ENCODE data around the gene DMXL2.

DNA sequence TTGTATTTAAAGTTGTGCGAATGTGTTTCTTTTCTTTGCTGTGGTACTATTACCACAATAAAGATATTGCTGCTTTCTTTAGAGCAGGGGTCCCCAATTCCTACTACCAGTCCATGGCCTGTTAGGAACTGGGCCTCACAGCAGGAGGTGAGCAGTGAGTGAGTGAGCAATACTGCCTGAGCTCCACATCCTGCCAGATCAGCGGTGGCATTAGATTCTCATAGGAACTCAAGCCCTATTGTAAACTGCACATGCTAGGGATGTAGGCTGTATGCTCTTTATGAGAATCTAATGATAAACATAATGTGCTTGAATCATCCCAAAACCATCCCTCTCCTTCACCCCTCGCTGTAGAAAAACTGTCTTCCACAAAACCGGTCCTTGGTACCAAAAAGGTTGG is 41.6 kb downstream of the DMXL2 start:
- TF ChIP-seq, protein P1, sequence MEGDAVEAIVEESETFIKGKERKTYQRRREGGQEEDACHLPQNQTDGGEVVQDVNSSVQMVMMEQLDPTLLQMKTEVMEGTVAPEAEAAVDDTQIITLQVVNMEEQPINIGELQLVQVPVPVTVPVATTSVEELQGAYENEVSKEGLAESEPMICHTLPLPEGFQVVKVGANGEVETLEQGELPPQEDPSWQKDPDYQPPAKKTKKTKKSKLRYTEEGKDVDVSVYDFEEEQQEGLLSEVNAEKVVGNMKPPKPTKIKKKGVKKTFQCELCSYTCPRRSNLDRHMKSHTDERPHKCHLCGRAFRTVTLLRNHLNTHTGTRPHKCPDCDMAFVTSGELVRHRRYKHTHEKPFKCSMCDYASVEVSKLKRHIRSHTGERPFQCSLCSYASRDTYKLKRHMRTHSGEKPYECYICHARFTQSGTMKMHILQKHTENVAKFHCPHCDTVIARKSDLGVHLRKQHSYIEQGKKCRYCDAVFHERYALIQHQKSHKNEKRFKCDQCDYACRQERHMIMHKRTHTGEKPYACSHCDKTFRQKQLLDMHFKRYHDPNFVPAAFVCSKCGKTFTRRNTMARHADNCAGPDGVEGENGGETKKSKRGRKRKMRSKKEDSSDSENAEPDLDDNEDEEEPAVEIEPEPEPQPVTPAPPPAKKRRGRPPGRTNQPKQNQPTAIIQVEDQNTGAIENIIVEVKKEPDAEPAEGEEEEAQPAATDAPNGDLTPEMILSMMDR (conservative IDR thresholded peaks at IDR 0.05; ENCODE audit: low read depth in 2 of 2) = no peak
- TF ChIP-seq POLR2AphosphoS5 (IDR thresholded peaks at IDR 0.05; ENCODE audit: low read depth) (no peak), EZH2 (IDR thresholded peaks at IDR 0.05; ENCODE audit: low read depth, unreplicated experiment) (no peak), EZH2phosphoT487 (IDR thresholded peaks at IDR 0.05; ENCODE audit: unreplicated experiment) (no peak), CREB1 (CRISPR knock-in tag; IDR thresholded peaks at IDR 0.05; ENCODE audit: low read depth) (no peak)
- TF ChIP-seq, protein P2, sequence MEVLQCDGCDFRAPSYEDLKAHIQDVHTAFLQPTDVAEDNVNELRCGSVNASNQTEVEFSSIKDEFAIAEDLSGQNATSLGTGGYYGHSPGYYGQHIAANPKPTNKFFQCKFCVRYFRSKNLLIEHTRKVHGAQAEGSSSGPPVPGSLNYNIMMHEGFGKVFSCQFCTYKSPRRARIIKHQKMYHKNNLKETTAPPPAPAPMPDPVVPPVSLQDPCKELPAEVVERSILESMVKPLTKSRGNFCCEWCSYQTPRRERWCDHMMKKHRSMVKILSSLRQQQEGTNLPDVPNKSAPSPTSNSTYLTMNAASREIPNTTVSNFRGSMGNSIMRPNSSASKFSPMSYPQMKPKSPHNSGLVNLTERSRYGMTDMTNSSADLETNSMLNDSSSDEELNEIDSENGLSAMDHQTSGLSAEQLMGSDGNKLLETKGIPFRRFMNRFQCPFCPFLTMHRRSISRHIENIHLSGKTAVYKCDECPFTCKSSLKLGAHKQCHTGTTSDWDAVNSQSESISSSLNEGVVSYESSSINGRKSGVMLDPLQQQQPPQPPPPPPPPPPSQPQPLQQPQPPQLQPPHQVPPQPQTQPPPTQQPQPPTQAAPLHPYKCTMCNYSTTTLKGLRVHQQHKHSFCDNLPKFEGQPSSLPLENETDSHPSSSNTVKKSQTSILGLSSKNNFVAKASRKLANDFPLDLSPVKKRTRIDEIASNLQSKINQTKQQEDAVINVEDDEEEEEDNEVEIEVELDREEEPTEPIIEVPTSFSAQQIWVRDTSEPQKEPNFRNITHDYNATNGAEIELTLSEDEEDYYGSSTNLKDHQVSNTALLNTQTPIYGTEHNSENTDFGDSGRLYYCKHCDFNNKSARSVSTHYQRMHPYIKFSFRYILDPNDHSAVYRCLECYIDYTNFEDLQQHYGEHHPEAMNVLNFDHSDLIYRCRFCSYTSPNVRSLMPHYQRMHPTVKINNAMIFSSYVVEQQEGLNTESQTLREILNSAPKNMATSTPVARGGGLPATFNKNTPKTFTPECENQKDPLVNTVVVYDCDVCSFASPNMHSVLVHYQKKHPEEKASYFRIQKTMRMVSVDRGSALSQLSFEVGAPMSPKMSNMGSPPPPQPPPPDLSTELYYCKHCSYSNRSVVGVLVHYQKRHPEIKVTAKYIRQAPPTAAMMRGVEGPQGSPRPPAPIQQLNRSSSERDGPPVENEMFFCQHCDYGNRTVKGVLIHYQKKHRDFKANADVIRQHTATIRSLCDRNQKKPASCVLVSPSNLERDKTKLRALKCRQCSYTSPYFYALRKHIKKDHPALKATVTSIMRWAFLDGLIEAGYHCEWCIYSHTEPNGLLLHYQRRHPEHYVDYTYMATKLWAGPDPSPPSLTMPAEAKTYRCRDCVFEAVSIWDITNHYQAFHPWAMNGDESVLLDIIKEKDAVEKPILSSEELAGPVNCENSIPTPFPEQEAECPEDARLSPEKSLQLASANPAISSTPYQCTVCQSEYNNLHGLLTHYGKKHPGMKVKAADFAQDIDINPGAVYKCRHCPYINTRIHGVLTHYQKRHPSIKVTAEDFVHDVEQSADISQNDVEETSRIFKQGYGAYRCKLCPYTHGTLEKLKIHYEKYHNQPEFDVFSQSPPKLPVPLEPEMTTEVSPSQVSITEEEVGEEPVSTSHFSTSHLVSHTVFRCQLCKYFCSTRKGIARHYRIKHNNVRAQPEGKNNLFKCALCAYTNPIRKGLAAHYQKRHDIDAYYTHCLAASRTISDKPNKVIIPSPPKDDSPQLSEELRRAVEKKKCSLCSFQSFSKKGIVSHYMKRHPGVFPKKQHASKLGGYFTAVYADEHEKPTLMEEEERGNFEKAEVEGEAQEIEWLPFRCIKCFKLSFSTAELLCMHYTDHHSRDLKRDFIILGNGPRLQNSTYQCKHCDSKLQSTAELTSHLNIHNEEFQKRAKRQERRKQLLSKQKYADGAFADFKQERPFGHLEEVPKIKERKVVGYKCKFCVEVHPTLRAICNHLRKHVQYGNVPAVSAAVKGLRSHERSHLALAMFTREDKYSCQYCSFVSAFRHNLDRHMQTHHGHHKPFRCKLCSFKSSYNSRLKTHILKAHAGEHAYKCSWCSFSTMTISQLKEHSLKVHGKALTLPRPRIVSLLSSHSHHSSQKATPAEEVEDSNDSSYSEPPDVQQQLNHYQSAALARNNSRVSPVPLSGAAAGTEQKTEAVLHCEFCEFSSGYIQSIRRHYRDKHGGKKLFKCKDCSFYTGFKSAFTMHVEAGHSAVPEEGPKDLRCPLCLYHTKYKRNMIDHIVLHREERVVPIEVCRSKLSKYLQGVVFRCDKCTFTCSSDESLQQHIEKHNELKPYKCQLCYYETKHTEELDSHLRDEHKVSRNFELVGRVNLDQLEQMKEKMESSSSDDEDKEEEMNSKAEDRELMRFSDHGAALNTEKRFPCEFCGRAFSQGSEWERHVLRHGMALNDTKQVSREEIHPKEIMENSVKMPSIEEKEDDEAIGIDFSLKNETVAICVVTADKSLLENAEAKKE (CRISPR knock-in tag; IDR thresholded peaks at IDR 0.05) = no peak
- TF ChIP-seq, protein P3, sequence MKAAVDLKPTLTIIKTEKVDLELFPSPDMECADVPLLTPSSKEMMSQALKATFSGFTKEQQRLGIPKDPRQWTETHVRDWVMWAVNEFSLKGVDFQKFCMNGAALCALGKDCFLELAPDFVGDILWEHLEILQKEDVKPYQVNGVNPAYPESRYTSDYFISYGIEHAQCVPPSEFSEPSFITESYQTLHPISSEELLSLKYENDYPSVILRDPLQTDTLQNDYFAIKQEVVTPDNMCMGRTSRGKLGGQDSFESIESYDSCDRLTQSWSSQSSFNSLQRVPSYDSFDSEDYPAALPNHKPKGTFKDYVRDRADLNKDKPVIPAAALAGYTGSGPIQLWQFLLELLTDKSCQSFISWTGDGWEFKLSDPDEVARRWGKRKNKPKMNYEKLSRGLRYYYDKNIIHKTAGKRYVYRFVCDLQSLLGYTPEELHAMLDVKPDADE (IDR thresholded peaks at IDR 0.05) = no peak
